ENCODE data around the gene RSPO4.

RSPO4 gene

DNA sequence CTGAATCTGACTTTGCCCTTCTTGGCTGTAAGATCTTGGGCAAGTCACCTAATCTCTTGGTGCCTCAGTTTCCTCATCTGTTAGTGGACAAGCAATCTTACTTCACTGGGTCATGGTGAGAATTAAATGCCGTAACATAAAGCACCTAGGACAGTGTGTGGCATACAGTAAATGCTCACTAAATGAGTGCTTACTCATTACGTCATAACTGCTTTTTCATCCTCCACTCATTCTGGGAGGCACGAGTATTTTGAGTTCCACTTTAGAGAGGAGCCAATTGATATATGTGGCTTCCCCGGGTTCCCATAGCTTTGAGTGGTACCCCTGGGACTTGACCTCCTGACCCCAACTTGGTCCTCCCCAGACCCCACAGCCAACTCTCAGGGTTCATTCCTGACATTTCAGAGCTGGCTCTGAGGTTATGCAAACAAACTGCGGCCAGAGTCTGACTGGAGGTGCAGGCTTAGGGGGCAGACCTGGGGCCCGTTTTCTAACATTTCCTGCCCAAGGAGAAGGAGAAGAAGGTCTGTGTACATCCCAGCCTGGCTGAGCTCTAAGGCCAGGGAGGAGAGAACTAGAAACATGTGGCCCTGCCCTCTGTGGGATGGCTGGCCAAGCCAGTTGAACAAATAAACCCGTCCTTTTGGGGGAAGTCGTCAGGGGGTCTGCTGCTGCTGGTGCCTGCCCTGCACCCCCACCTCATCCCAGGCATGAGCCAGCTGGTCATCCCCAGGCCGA, 91.8 kb downstream of the RSPO4 start:
- no peak for DNase-seq (ENCODE audit: low read depth in 2 of 2)

DNA sequence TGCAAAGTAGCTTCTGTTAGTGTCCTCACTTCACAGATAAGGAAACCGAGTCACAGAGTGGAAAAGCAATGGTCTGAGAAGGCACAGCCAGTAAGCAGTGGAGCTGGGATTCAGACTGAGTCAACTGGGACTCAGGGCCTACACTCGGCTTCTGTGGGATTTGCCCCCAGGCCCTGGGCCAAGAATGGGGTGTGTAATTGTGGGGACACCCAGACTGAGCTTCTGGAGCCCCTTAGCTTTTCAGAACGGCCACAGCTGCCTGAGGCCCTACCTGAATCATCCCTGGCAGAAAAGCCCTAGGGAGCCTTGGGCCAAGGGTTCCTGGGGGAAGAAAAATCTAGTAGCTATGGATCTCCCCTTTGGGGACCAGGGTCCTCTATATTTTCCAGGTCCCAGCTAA, 92.5 kb downstream of the RSPO4 start:
- DNase-seq (ENCODE audit: low read depth in 2 of 2) = no peak
